ENCODE results near the gene SLAMF6.

- no peak for TF ChIP-seq POLR2A (IDR thresholded peaks at IDR 0.05; ENCODE audit: low read depth, low read length)
- TF ChIP-seq POLR2AphosphoS5 (IDR thresholded peaks at IDR 0.05; ENCODE audit: low read depth, low read length): no peak
- no peak for TF ChIP-seq TAF1 (IDR thresholded peaks at IDR 0.05; ENCODE audit: borderline replicate concordance, low read depth, low read length)
Measured at GRCh38 chr1:160492617-160493016, 30.4 kb downstream of the SLAMF6 start.

Measured in GM12892 (cell line).